Activated naive CD8-positive, alpha-beta T cell treated with anti-CD3 and anti-CD28 coated beads, Interleukin-2, amount 50 U/mL, for 24 hours (primary cell): ENCODE results near the gene ATP6V0C.

Experiments
- ATAC-seq: fragments of 150-1000 bp; cut with Tn5 transposase; one replicate; pipeline ENCODE4 v1.10.0; 2021
- DNase-seq: peaks from one replicate; pipeline ENCODE4 v3.0.0; 2021
- H3K27ac Mint-ChIP-seq: one replicate; pipeline ENCODE4 v1.8.0; 2021; ENCODE audit warnings: mild to moderate bottlenecking, mixed read lengths
- H3K27me3 Mint-ChIP-seq: one replicate; pipeline ENCODE4 v1.8.0; 2021; ENCODE audit warnings: mixed read lengths
- H3K36me3 Mint-ChIP-seq: one replicate; pipeline ENCODE4 v1.8.0; 2021; ENCODE audit warnings: low read depth, mixed read lengths
- H3K4me1 Mint-ChIP-seq: one replicate; pipeline ENCODE4 v1.8.0; 2021; ENCODE audit warnings: mixed read lengths
- H3K4me3 Mint-ChIP-seq: one replicate; pipeline ENCODE4 v1.8.0; 2021; ENCODE audit warnings: mild to moderate bottlenecking, moderate library complexity, mixed read lengths
- H3K9me3 Mint-ChIP-seq: one replicate; pipeline ENCODE4 v1.8.0; 2021; ENCODE audit warnings: mixed read lengths

ATP6V0C gene

DNA sequence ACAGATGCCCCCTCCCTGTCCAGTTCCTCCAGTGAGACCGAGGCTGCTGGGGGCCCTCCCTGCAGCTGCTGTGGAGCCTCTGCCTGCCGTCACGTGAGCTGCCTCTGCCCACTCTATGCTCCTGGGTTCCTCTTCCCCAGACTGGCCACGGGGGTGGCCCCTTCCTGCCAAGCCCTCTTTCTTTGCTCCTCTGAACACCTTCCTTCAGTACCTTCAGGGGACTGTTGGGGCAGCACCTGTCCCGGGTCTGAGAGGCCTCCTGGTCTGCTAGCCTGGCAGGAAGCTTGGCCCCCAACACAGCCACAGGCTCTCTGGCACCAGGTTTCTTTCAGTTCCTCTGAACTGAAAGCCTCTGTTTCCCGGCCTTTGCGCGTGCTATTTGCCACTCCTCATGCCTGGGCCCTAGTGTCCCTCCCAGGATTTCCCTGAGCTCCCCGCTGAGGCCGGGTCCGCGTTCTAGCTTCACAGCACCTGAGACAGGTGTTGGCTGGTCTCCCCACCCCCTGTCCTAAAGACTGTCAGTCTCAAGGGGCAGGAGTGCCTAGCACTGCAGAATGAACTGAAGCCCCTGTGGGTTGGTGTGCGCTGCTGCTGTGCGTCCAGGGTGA is 6.6 kb upstream of the ATP6V0C start:
- Mint-ChIP-seq H3K4me3 (no peak overlapping the region), H3K27me3 (no peaks in the 10 kb centered on the region), H3K9me3 (no peaks in the 10 kb centered on the region), H3K27ac (peak overlapping the region; percentile 26), H3K36me3 (no peaks in the 10 kb centered on the region), H3K4me1 (peaks cover 12% of the 10 kb centered on the region)
- ATAC-seq (no peak), DNase-seq (no peak)

DNA sequence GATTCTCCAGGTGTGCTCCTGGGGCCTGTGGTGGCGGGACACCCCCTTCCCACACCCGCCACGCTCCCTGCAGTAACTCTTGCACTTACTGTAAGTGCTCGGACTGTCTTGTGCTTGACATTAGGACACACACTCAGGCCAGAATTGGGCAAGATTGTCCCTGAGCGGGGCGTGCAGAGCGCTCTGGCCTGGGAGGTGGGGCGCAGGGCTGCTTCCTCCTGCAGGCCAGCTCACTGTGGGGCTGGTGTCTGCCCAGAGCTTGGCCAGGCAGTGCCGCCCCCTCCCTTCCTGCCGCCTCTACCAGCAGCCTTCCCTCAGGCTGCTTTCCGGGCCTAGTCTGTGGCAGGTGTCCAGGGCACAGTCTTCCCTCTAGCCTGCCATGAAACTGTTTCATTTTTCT is 6.1 kb upstream of the ATP6V0C start:
- no peaks in the 10 kb centered on the region for H3K27me3 Mint-ChIP-seq
- DNase-seq = no peak
- H3K27ac Mint-ChIP-seq = no peak overlapping the region
- H3K4me3 Mint-ChIP-seq = no peak overlapping the region
- H3K36me3 Mint-ChIP-seq = no peaks in the 10 kb centered on the region
- H3K4me1 Mint-ChIP-seq = peaks cover 15% of the 10 kb centered on the region
- no peaks in the 10 kb centered on the region for H3K9me3 Mint-ChIP-seq
- ATAC-seq = no peak

DNA sequence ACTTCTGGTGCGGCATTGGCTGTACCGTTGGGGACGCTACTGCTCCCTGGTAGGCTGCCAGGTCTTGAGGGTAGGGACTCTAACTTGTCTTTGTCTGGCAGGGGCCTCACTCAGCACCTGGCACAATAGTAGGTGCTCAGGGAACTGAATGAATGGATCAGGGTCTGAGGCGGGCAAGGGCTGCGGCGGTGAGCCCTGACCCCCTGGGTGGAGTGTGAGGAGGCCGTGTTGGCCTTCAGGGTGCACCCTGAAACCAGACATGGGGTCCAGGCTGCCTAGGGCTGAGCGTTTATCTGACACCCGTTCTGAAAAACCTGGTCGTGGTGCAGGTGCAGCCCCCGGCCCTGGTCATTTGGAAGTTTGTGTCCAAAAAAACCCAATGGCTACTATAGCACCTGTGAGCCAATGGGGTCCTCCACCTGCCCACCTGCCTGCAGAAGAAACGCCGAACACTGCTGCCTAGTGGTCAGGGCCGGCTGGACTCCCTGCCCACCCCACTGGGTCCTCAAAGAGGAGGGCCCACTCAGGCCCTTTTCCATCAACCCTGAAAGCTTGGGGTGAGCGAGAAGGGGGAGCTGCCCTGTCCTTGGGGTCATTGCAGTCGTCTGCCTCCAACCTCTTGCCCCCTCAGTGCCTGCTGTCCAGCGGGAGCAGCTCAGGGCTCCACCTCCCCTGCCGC is 4.9 kb upstream of the ATP6V0C start:
- DNase-seq (no peak), ATAC-seq (no peak)
- no peaks in the 10 kb centered on the region for H3K9me3 Mint-ChIP-seq
- H3K36me3 Mint-ChIP-seq = no peaks in the 10 kb centered on the region
- H3K4me3 Mint-ChIP-seq = no peak overlapping the region
- H3K27ac Mint-ChIP-seq = no peak overlapping the region
- H3K27me3 Mint-ChIP-seq = no peaks in the 10 kb centered on the region
- peaks cover 22% of the 10 kb centered on the region for H3K4me1 Mint-ChIP-seq

DNA sequence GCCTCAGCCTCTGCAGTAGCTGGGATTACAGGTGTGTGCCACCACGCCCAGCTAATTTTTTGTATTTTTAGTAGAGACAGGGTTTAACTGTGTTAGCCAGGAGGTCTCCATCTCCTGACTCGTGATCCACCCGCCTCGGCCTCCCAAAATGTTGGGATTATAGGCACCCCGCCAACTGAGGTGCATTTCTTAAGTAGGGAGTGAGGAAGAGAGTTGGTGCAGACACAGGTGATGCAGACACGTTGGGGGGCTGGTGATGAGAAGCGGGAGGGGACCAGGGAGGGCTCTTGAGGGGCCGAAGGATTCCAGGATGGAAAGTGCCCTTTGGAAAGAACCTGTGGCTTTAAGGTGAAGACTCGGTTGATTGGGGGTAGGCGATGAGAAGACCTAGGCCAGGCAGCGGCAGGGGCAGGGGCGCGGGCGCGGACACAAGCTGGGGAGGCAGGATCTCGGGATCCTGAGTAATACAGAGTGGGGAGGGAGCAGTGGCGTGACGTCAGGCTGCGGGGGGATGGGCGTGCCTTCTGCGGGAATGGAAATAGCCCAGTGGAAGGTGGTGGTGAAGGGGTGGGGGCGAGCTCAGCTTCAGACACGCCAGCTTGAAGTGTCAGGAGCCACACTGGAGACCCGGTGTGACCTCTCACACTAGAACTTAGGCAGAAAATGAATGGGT is 2.5 kb upstream of the ATP6V0C start:
- no peaks in the 10 kb centered on the region for H3K9me3 Mint-ChIP-seq
- H3K36me3 Mint-ChIP-seq = peaks cover 5% of the 10 kb centered on the region
- no peak overlapping the region for H3K27ac Mint-ChIP-seq
- H3K27me3 Mint-ChIP-seq = no peaks in the 10 kb centered on the region
- peak overlapping the region; percentile 21 for H3K4me3 Mint-ChIP-seq
- H3K4me1 Mint-ChIP-seq = peaks cover 39% of the 10 kb centered on the region
- ATAC-seq (no peak), DNase-seq (no peak)

DNA sequence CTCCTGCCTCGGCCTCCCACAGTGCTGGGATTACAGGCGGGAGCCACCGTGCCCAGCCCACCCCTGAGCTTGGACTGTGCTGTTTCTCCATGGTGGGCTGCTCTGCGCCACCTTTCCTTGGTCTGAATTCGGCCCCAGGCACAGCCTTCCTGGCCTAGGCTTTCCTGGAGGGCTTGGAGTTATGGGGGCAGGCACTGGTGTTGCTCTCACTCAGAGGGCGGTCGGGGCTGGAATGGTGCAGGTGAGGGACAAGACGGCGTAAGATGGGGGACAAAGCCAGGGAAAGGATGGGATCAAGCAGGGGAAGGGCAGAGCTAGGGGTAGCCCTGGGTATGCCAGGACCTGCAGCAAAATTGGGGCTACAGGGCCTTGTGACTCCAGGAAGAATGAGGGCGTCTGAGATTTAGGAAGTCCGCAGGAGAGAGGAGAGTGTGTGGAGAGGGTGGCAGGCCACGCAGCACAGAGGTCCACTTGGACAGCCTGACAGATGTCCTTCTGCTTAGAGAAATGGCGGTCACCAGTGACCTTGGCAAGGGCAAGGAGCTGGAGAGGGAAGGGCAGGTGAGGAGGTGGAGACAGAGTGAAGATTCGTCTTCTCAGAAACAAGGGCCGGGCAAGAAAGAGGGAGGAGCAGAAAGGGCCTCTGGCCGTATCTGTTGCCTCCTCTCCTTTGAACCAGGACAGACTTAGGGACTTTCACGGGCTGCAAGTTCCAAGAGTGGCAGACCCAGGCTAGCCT is 1.6 kb upstream of the ATP6V0C start:
- no peak for DNase-seq
- Mint-ChIP-seq H3K36me3 (peaks cover 11% of the 10 kb centered on the region), H3K4me3 (peak overlapping the region; percentile 24), H3K9me3 (no peaks in the 10 kb centered on the region), H3K27me3 (no peaks in the 10 kb centered on the region), H3K27ac (no peak overlapping the region), H3K4me1 (peaks cover 48% of the 10 kb centered on the region)
- no peak for ATAC-seq

DNA sequence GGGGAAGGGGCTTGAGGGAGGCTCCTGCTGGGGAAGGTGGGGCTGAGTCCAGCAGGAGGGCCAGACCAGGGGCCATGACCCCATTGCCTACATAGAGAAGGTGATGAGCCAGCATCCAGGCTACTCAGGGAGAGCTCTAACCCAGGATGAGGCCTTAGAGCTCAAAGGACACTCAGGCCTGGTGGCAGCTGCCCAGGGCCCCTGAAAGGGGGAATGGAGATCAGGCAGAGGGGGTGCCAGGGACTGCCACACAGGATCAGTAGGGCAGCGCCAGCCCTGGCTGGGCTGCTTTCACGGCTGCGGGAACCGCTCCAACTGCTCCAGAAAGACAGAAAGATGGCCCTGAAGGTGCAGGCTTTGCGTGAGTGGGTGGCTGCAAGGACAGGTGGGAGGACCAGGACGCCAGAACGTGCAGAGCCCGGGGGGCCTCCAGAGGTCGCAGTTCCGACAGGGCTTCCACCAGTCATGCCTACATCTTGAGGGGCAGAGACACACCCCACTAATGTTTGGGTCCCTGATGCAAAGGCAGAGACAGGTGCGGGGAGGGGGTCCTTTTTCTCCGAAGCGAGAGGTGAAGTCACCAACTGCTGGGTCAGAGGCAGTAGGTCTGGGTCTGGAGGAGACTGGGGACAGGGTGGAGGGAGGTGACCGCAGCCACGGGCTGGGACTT is 882 bp upstream of the ATP6V0C start:
- Mint-ChIP-seq H3K4me3 (peak overlapping the region; percentile 82), H3K27me3 (no peaks in the 10 kb centered on the region), H3K9me3 (no peaks in the 10 kb centered on the region), H3K27ac (peak overlapping the region; percentile 87), H3K4me1 (peaks cover 55% of the 10 kb centered on the region), H3K36me3 (peaks cover 11% of the 10 kb centered on the region)
- DNase-seq (no peak), ATAC-seq (no peak)

DNA sequence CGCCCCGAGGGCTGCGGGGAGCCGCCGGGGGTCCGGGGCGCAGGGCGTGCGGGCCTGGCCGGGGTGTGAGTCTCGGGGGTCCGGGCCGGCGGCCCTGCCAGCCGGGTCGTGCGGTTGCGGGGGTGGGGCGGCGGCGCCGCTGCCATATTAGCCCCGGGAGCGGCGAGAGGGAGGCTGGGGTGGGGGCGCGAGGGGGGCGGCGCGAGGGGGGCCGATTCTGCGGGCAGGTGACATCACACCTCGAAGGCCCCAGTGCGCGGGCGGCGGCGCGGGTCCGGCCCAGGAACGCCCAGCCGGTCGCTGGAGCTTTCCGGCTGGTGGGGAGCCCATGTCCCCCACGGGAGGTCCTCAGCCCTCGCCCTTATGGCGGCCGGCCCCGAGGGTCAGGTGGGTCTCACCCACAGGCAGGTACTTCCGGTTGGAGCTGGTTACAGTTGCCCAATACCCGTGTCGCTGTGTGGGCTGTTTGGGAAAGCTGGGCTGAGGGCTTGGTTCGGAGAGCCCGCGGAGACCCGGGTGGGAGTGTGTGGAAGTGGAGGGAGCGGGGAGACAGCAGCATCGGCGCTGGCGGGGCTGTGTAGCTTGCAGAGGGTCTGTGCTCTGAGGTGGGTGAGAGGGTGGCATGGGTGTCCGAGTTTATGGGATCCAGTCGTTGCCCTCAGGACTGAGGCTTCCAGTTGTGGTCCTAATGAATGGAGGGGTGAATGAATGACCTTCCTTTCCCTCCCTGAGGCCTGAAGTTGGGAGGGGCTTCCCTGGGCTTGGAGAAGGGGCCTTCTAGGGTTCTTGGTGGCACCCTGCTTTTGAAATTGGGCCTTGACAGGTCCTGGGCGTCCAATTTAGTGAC is 804 bp downstream of the ATP6V0C start:
- ATAC-seq (peak; percentile 6), DNase-seq (peak; percentile 44)
- no peaks in the 10 kb centered on the region for H3K27me3 Mint-ChIP-seq
- H3K4me1 Mint-ChIP-seq = peaks cover 62% of the 10 kb centered on the region
- H3K9me3 Mint-ChIP-seq = no peaks in the 10 kb centered on the region
- H3K36me3 Mint-ChIP-seq = peaks cover 12% of the 10 kb centered on the region
- H3K4me3 Mint-ChIP-seq = peak overlapping the region; percentile 90
- H3K27ac Mint-ChIP-seq = peak overlapping the region; percentile 91

DNA sequence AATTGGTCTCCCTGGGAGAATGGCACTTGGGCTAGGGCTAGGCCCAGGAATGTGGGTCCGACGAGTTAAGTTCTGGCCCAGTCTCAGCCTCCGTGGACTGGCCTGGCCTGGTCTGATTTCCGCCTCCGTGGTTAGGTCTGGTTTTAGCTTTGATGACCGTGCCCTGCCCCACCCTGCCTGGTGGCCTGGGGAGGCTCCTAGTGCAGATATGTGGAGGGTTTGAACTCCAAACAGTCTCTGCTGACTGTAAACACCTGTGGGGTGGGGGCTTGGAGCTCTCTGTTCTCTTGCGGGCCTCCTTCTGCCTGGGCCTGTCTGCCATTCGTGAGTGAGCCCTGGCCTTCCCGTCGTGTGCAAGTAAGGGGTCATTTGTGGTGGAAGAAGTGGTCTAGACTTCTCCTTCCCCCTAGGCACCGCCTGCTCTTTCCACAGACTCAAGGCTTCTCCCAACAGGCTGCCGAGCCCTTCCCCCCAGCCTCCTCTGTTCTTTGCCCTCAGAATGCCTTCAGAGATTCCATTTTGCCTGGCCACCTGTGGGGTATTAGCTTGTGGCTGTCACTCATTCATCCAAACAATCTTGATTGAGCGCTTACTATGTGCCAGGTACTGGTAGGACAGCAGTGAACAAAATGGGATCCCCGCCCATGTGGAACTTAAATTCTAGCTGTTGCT is 1.6 kb downstream of the ATP6V0C start:
- DNase-seq (no peak), ATAC-seq (no peak)
- H3K27ac Mint-ChIP-seq = peak overlapping the region; percentile 91
- H3K9me3 Mint-ChIP-seq = no peaks in the 10 kb centered on the region
- H3K4me1 Mint-ChIP-seq = peaks cover 61% of the 10 kb centered on the region
- H3K4me3 Mint-ChIP-seq = peak overlapping the region; percentile 90
- H3K36me3 Mint-ChIP-seq = peaks cover 15% of the 10 kb centered on the region
- no peaks in the 10 kb centered on the region for H3K27me3 Mint-ChIP-seq

DNA sequence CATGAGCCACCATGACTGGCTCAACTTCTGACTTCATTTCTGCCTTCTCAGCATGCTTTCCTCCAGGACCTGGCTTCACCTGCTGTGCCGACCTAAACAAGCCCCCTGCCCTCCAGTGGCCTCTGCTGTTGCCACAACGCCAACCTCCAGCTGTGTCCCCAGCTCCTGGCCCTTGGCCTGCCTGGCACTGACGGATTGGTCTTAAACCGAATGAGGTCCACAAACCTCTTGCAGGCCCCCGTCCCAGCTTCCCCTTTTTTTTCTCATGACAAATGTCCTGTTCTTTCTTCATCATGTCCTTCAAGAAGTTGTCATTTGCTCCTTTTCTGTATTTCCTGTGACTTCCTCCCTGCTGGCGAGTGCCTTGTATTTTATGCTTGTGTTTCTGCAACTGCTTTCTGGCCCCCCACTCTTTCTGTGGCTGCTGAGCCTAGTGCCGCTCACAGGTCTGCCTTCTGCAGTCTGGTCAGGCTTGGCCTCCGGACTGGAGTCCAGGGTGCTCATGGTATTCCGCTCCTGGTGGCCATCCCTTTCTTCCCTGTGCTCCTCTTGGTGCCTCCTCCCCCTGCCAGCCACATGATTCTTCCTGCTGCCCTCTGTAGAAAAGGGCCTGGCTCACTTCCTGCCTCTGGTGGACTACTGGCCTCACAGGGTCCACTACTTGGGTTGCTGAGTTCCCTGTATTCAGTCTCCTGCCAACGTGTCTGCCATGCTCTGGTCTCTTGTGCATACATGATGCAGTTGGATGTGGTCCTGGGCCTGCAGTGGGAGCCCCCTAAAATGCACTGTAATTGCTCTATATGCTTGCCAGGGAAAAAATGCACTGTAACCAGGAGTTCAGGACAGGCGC is 2.9 kb downstream of the ATP6V0C start:
- no peaks in the 10 kb centered on the region for H3K9me3 Mint-ChIP-seq
- DNase-seq (no peak), ATAC-seq (no peak)
- peak overlapping the region; percentile 90 for H3K4me3 Mint-ChIP-seq
- H3K36me3 Mint-ChIP-seq = peaks cover 16% of the 10 kb centered on the region
- H3K4me1 Mint-ChIP-seq = peaks cover 63% of the 10 kb centered on the region
- H3K27me3 Mint-ChIP-seq = no peaks in the 10 kb centered on the region
- H3K27ac Mint-ChIP-seq = peak overlapping the region; percentile 91

DNA sequence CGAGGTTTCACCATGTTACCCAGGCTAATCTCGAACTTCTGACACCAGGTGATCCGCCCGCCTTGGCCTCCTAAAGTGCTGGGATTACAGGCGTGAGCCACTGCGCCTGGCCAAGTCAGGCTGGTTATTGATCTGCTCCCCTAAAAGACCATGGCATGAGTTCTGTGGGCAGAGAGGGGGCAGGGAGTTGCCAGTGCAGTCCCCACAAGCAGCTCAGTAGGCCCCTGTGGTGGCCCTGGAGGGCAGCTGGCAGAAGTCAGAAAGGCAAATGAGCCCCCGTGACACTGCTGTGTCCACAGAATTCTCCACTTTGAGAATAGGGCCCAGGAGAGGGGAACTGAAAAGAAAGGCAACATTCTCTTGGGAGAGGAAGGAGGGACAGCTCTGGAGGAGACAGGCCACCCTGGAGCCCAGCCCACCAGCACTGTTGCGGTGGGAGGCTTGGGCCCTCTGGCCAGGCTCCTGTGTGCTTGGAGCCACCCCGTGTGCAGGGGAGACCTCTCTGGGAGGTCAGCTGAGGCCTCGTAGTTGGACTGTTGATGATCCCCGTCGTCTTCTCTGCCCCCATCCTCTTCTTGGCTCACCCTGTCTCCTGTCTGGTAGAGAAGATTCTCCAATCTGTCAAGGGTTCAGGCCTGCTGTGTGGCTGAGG is 4.3 kb downstream of the ATP6V0C start:
- DNase-seq (no peak), ATAC-seq (no peak)
- H3K27ac Mint-ChIP-seq = peak overlapping the region; percentile 91
- no peak overlapping the region for H3K4me3 Mint-ChIP-seq
- peaks cover 16% of the 10 kb centered on the region for H3K36me3 Mint-ChIP-seq
- no peaks in the 10 kb centered on the region for H3K27me3 Mint-ChIP-seq
- H3K9me3 Mint-ChIP-seq = no peaks in the 10 kb centered on the region
- H3K4me1 Mint-ChIP-seq = peaks cover 56% of the 10 kb centered on the region

DNA sequence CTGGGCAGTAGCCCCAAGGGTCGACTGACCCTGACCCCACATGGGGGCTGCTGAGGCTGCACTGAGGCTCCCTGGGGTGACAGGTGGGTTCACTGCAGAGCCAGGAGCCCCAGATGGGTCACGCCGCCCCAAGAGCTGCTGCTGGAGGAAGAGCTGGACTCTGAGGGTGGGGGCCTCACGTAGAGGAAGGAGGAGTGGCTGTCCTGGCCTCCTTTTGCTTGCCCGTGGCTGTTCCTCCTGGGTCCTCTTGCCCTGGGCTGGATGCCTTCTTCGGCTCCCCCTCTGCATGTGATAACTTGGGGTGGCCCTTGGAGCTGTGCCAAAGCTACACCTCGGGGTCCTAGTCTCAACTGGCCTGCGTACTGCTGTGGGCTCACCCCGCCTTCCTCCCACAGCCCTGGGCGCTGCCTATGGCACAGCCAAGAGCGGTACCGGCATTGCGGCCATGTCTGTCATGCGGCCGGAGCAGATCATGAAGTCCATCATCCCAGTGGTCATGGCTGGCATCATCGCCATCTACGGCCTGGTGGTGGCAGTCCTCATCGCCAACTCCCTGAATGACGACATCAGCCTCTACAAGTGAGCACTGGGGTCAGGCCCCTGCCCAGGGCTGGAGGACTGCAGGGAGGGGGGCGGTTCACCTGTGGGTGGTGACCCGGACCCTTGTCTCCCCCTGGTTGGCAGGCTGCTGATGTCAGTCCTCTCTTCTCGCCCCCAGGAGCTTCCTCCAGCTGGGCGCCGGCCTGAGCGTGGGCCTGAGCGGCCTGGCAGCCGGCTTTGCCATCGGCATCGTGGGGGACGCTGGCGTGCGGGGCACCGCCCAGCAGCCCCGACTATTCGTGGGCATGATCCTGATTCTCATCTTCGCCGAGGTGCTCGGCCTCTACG is 5.3 kb downstream of the ATP6V0C start:
- Mint-ChIP-seq H3K36me3 (peaks cover 17% of the 10 kb centered on the region), H3K27me3 (no peaks in the 10 kb centered on the region), H3K9me3 (no peaks in the 10 kb centered on the region), H3K4me1 (peaks cover 57% of the 10 kb centered on the region), H3K4me3 (peak overlapping the region; percentile 70), H3K27ac (peak overlapping the region; percentile 79)
- DNase-seq (no peak), ATAC-seq (no peak)
